ENCODE data around the gene SEC31A.
"Not testable (repeated sequence)": the region's sequence is repeated elsewhere in the genome, so short reads cannot be mapped to it uniquely, and the experiment has no call there.

The SEC31A gene

GRCh38 chr4:82848706-82849105, 42.2 kb downstream of the SEC31A start:
- DNase-seq (ENCODE audit: low read depth, low spot score) = no peak
- peak overlapping the region; percentile 19 for H3K27ac ChIP-seq

DNA sequence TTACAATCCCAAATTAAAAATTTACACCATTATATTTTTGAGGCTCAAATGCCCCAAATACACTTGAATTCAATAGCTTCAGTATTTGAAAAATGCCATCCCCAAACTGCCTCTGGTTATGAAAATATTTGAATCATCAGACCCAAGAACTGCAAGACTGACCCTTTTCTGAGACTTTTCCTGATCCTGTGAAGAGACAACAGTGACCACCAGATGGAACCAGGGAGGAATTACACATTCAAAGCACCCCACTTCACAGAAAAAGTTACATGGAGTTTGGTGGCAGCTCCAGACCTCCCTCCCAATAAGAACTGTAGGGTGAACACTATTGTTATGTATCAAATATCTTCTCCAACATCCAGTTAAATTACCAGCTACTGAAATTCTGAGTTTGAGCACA, 48.4 kb downstream of the SEC31A start:
- no peak for DNase-seq (ENCODE audit: low read depth, low spot score)
- no peak overlapping the region for H3K27ac ChIP-seq

- no peak overlapping the region for H3K27ac ChIP-seq
- no peak for DNase-seq (ENCODE audit: low read depth, low spot score)
Measured at GRCh38 chr4:82839624-82840023, 51.3 kb downstream of the SEC31A start.

DNA sequence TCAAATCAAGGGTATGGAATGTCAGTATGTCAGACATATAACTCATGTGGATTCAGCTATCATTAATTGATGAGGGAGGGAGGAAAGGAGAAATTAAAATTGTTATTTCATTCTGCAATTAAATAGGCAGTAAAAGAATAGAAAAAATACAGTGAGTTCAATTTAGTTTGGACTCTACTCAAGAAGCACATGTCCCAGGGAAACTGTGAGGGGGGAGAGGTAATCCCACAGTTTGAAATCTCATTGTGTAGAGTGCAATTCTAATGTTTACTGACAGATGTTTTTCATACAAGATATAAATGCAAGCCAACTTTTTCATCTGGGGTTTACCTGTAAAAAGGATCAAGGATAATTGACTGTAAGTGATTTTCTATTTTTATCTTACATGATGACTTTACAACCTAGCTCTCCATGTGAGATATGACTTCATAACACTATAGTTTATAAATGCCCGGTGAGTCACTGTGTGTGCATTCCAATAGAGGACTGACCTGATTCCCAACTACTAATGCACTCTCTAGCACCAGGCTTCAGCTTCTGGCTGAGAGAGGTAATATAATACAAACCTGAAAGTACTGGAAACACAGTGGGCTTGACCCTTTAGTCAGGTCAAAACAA, 57.1 kb downstream of the SEC31A start:
- DNase-seq (ENCODE audit: low read depth, low spot score) = peak; percentile 45
- H3K27ac ChIP-seq = peak overlapping the region; percentile 31

DNA sequence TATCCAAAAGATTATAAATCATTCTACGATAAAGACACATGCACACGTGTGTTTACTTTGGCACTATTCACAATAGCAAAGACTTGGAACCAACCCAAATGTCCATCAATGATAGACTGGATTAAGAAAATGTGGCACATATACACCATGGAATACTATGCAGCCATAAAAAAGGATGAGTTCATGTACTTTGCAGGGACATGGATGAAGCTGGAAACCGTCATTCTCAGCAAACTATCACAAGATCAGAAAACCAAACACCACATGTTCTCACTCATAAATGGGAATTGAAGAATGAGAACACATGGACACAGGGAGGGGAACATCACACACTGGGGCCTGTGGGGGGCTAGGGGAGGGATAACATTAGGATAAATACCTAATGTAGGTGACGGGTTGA, 57.9 kb downstream of the SEC31A start:
- not testable (repeated sequence) for DNase-seq (ENCODE audit: low read depth, low spot score); H3K27ac ChIP-seq

GRCh38 chr4:82825425-82825824, 65.5 kb downstream of the SEC31A start:
- no peak overlapping the region for H3K27ac ChIP-seq
- no peak for DNase-seq (ENCODE audit: low read depth, low spot score)

- no peak overlapping the region for H3K27ac ChIP-seq
- no peak for DNase-seq (ENCODE audit: low read depth, low spot score)
Measured at GRCh38 chr4:82823062-82823461, 67.9 kb downstream of the SEC31A start.

DNA sequence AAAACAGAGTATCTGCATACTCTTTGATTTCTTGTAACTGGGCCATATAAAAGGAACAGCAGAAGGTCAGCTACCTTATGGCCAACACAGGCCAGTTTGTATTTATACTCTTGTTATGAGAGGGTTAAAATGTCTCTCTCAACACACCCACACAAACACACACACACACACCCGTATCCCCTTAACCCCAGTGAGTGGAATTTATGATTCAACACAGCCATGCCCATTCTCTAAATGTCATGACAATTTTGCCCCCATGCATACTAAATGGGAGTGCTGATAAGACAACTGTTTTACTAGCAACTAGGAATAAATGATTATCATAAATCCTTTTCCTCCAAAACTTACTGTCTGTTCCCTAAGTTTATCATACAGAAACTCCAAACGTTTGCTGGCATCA, 70.3 kb downstream of the SEC31A start:
- no peak overlapping the region for H3K27ac ChIP-seq
- DNase-seq (ENCODE audit: low read depth, low spot score) = no peak

- no peak overlapping the region for H3K27ac ChIP-seq
- DNase-seq (ENCODE audit: low read depth, low spot score) = no peak
Measured at GRCh38 chr4:82818664-82819662, 72.0 kb downstream of the SEC31A start.

DNA sequence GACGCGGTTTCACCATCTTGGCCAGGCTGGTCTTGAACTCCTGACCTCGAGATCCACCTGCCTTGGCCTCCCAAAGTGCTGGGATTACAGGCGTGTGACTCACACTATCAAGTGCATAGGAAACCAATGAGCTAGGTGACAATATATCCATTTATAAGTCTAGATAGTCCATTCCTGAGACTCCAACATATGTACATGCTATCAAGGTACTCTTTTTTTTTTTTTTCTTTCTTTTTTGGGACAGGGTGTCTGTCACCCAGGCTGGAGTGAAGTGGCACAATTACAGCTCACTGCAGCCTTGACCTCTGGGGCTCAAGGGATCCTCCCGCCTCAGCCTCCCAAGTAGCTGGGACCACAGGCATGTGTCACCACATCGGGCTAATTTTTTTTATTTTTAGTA, 74.1 kb downstream of the SEC31A start:
- not testable (repeated sequence) for DNase-seq (ENCODE audit: low read depth, low spot score)

GRCh38 chr4:82814034-82814433, 76.9 kb downstream of the SEC31A start:
- H3K27ac ChIP-seq = no peak overlapping the region
- no peak for DNase-seq (ENCODE audit: low read depth, low spot score)

More for the DNA sequence above, 74.1 kb downstream of the SEC31A start:
- not testable (repeated sequence) for H3K27ac ChIP-seq

DNA sequence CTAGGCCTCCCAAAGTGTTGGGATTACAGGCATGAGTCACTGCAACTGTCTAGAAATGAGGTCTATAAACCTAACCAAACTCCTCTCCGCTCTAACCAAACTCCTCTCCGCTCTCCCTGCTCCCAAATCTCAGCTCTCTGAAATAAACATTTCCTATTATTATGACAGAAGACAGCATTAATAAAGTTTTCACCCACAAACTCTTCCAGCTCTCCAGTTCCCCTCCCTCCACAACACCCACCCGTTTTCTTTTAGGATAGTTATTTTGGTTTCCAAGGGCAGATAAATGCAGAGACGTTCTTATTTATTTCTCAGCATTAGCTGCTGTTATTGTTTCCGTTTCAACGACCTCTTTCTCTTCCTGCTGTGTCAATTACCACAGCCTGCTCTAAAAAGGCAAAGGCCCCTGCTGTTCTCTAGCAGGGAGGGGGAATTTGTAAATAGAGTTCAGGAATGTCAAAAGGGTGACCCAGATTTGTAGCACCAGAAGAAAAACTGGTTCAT, 79.1 kb downstream of the SEC31A start:
- H3K27ac ChIP-seq = no peak overlapping the region
- DNase-seq (ENCODE audit: low read depth, low spot score) = no peak

- no peak for DNase-seq (ENCODE audit: low read depth, low spot score)
- no peak overlapping the region for H3K27ac ChIP-seq
Measured at GRCh38 chr4:82811392-82811791, 79.6 kb downstream of the SEC31A start.

DNA sequence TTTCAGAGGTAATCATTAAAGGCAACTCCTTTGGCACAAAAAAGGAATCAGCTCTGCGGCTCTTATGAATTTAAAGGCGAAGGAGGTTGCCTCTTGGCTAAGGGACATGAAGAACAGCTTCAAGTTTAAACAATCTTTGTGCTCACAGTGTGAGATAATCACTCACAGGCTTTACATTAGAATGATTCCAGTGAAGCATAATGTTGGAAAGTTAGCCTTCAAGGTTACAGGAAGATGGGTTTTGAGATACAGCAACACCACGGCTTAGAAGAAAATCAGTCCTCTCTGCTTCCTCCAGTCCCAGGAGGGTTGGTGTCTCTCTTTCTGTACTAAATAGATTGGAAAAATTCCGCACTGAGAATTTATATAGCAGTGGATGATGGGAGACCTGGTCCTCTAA, 80.8 kb downstream of the SEC31A start:
- no peak for DNase-seq (ENCODE audit: low read depth, low spot score)
- H3K27ac ChIP-seq = no peak overlapping the region

GRCh38 chr4:82809619-82810018, 81.3 kb downstream of the SEC31A start:
- H3K27ac ChIP-seq = no peak overlapping the region
- DNase-seq (ENCODE audit: low read depth, low spot score) = no peak

DNA sequence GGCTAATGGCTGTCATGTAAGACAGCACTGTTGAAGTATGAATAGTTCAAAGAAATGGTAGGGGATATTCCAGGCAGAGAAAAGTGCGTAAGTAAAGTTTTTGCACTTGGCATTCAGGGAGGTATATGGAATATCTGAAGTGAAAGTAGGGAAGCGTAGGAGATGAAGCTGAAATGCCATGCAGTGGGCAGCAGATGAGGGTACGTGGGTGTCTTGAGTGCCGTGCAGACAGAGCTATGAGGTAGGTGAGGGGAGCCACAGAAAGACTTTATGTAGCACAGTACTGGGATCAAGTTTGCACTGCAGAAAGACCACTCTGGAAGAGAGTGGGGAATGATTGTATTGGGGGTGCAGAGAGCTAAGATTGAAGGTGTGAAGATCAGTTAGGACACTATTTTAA, 87.2 kb downstream of the SEC31A start:
- no peak for DNase-seq (ENCODE audit: low read depth, low spot score)
- H3K27ac ChIP-seq = no peak overlapping the region

- H3K27ac ChIP-seq = no peak overlapping the region
- no peak for DNase-seq (ENCODE audit: low read depth, low spot score)
Measured at GRCh38 chr4:82802911-82803310, 88.0 kb downstream of the SEC31A start.

DNA sequence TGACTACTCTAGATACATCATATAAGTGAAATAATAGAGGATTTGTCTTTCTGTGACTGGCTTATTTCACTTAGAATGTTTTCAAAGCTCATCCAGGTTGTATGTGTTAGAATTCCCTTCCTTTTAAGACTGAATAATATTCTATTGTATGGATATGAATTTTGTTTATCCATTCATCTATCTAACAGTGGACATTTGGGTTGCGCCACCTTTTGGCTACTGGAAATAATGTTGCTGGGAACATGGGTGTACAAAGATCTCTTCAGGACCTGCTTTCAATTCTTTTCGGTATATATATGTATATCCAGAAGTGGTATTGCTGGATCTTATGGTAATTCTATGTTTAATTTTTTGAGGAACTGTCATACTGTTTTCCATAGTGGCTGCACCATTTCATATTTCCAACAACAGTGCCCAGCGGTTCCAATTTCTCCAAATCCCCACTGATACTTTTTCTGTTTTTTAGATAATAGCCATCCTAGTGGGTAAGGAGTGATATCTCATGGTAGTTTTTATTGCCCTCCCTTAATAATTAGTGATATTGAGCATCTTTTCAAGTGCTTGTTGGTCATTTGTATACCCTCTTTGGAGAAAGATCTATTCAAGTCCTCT, 88.9 kb downstream of the SEC31A start:
- no peak overlapping the region for H3K27ac ChIP-seq
- DNase-seq (ENCODE audit: low read depth, low spot score) = no peak

- no peak overlapping the region for H3K27ac ChIP-seq
- no peak for DNase-seq (ENCODE audit: low read depth, low spot score)
Measured at GRCh38 chr4:82799006-82799881, 91.7 kb downstream of the SEC31A start.

All from epithelial cell of prostate (primary cell).